IMR-90 (cell line): ENCODE data around the gene ABTB1.

Experiments used
- BHLHE40 ChIP-seq: fragments of 150-350 bp; IDR thresholded peaks from 2 replicates; pipeline ENCODE4 v1.6.1; 2016; ENCODE audit warnings: mild to moderate bottlenecking, low read depth, low read length
- CTCF ChIP-seq: conservative IDR thresholded peaks from 2 replicates; pipeline ENCODE4 v1.5.1; 2012; ENCODE audit warnings: mild to moderate bottlenecking, low read depth, low read length, improper control_type of control experiment
- ELK1 ChIP-seq: fragments of 150-350 bp; IDR thresholded peaks from 2 replicates; pipeline ENCODE4 v1.6.1; 2016; ENCODE audit warnings: low read depth, mild to moderate bottlenecking, low read length, moderate library complexity, borderline replicate concordance
- FOS ChIP-seq: fragments of 150-350 bp; IDR thresholded peaks from 2 replicates; pipeline ENCODE4 v1.6.1; 2016; ENCODE audit warnings: low read depth, low read length
- MAZ ChIP-seq: IDR thresholded peaks from 2 replicates; pipeline ENCODE4 v1.6.1; 2012; ENCODE audit warnings: low read depth, mild to moderate bottlenecking, low read length, improper control_type of control experiment, moderate library complexity, borderline replicate concordance
- POLR2A ChIP-seq: IDR thresholded peaks from 2 replicates; pipeline ENCODE4 v1.6.1; 2012; ENCODE audit warnings: mild to moderate bottlenecking, low read depth, low read length
- RAD21 ChIP-seq: IDR thresholded peaks from 2 replicates; pipeline ENCODE4 v1.6.1; 2012; ENCODE audit warnings: low read length, improper control_type of control experiment
- RFX5 ChIP-seq: IDR thresholded peaks from 2 replicates; pipeline ENCODE4 v1.8.0; 2012; ENCODE audit warnings: low read depth, mild to moderate bottlenecking, low read length, moderate library complexity
- USF2 ChIP-seq: fragments of 150-350 bp; IDR thresholded peaks from 2 replicates; pipeline ENCODE4 v1.6.1; 2017; ENCODE audit warnings: mild to moderate bottlenecking, antibody characterized with exemption, low read length, low read depth

- no peak for TF ChIP-seq MAZ
- no peak for TF ChIP-seq CTCF
- TF ChIP-seq POLR2A, result no peak
- no peak for TF ChIP-seq USF2
- no peak for TF ChIP-seq FOS
- no peak for TF ChIP-seq ELK1
- no peak for TF ChIP-seq RFX5
- TF ChIP-seq RAD21, result no peak
- TF ChIP-seq BHLHE40, result no peak
These were observed 7.6 kb upstream of the ABTB1 start for GRCh38 chr3:127665165-127665564.
